GM21619 (cell line): ENCODE data around the gene STAT4.

Experiments
- ATAC-seq: cut with Tn5 transposase; IDR thresholded peaks from one replicate; pipeline ENCODE4 v1.9.1; 2021; ENCODE audit not compliant: unreplicated experiment

The STAT4 gene

DNA sequence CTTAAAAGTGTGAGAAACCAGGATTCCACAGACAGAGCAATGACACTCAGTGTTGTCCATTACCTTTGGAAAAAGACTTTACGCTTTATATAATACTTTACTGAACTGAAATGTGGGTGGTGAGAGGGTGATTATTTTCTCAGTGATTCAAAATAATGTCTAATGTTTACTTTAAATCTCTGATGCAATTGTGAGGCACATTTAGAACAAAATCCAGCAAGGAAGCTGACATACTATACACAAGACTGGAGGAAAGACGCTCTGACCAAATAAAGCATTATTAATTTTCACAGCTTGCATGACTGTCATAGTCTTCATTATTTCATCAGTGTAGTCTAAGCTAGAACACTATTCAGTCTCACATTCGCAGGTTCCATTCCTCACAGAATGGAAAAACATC lies 102.7 kb downstream of the STAT4 start:
- no peak for ATAC-seq

GRCh38 chr2:191045141-191045540 lies 105.7 kb downstream of the STAT4 start:
- no peak for ATAC-seq

DNA sequence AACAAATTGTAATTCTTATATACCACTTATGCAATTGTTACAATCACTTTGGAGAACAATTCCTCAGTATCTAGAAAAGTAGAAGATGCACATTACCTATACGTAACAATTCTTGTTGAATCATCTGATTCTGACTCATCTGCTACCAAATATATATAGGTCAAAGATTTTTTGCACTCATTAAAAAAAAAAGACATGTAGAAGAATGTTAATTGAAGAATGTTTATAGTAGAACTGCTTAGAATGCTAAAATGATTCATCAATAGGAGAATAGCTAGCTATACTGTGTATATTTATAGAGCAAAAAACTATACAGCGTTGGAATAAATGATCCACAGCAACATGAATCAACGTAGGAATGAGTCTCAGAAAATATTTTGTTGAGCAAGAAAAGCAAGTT lies 107.4 kb downstream of the STAT4 start:
- ATAC-seq = no peak

- no peak for ATAC-seq
Measured at GRCh38 chr2:191041418-191042161, 109.2 kb downstream of the STAT4 start.

- no peak for ATAC-seq
Measured at GRCh38 chr2:191039616-191040015, 111.2 kb downstream of the STAT4 start.

DNA sequence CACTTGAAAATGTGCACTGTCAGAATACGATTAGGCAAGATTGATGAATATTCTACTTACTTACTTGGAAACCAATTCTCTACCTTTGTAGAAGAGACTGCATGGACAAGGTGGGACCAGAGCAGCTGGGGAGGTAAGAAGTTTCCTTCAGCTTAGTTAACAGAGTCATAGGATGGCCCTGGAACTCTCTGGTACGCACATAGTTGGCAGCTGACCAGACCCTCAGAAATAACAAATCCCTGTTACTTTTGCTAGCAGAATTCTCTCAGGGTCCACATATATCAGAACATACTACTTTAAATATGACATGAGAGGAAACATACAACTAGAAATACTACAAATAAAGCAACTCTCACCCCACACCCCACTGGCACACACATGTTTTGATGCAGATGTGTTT lies 112.1 kb downstream of the STAT4 start:
- ATAC-seq = no peak

DNA sequence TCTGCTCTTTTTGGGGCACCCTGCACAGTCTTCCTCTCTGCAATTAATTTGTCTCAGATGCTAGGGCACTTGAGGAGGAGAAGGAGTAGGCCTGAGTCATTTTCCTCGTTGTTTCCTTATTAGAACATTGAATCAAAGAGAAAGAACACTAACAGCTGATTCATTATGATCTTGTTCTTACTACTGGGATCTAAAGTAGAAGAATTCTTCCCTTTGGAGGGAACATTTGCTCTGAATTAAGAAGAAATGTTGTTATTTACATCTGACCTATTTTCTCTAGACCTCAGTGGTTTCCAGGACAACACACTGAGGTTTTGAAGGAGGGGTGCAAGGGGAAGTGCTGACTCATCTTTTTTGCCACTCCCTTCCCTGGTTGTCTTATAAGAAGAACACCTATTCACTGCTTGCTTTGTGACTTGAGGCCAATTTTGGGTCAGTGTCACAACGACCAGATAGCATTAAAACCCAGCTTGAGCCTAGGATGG lies 112.5 kb downstream of the STAT4 start:
- ATAC-seq = no peak

GRCh38 chr2:191037351-191037750 lies 113.4 kb downstream of the STAT4 start:
- ATAC-seq = no peak

DNA sequence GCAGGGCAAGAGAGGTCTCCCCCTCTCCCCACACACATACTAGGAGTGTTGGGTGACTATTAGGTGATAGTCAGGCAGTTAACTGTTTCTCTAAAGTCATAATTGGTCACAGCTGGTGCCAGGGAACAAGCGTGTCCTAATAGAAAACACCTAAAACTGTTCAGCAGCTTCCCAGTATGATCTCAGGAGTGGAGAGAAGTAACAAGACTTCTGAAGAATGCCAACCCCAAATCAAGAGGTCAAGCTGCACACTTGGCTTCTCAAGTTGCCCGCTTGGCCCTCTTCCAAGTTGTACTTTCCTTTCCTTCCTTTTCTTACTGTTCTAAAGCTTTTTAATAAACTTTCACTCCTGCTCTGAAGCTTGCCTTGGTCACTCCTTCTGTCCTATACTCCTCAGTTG lies 114.4 kb downstream of the STAT4 start:
- ATAC-seq = no peak

DNA sequence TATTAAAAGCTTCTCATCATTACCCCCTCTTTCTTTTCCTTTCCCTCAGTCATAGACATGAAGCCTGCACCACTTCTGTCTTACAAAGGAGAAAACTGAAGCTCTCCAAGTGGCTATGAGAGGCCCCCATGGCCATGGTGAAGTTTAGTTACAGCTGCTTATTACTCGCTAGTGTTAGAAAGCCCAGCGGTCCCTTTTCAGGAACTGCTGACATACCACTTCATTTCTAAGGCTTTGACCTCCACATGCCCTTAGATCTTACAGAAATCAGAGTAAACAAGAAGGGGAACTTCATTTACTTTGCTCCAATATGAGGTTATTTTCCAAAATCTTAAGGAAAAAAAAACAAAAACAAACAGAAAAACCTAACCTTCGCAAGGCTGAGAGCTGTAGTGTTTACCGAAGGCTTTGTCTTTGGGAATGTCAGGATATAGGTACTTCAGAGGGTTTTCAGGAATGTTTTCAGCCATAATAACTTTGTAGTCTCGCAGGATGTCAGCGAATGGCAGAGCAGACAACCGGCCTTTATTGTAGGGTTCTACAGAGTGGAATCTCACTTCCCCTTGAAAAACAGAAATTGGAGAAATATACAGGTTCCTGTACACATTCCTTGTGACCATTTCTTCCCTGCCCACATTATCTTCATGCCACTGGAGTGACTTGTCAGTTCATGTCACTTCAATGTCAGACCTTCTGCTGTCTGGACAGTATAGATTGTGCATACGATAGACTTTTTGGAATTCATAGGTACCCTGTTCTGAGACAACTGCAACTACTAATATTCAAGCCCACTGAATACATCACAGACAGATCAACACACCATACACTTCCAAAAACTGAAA lies 118.0 kb downstream of the STAT4 start:
- ATAC-seq = no peak

DNA sequence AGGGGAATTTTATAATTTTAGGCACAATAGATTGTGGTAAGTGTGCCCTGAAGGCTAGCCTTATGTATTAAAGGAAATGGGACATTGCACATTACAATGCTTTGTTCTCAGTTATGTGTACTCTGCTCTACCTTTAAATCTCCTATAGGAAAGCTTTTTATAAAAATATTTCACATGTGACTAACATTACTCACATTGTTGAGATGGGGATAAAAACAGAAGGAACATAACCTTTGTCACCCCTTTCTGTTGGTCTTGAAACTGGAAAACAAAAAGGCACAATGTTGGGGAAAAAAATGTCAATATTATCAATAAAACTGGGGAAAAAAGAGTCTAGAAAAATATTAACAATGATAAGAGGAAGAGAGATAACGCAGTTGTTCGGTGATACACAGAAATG lies 119.5 kb downstream of the STAT4 start:
- no peak for ATAC-seq

- ATAC-seq = peak; percentile 97
Measured at GRCh38 chr2:191030521-191031154, 120.2 kb downstream of the STAT4 start.

DNA sequence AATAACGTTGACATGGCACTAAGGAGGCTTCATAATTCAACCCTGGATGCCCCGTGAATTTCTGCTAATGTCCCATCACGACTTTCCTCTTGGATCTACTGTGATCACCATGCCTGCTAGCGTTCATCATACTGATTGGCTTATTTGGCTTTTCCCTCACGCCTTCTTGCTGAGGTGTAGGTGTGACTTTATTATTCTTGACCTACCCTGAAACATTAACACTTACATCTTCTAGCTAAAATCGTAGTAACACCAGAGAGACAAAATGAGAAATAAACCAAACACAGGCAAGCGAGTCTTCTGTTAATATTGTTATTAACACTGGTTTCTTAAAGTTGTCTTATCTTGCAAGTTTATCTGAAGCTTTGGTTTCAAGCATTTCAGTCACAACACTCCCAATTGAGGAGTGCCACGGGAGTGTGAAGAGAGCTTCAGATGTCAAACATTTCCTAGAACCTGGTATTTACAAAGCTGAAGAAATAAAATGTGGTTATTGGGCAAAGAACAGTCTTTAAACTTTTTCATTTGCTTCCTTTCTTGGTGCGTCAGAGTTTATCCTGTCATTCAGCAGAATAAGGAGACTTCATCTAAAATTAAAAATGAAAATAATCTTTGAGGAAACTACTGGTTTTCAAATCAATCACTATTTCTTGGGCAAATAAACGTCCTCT lies 121.4 kb downstream of the STAT4 start:
- no peak for ATAC-seq

GRCh38 chr2:191026377-191026776 lies 124.4 kb downstream of the STAT4 start:
- no peak for ATAC-seq

DNA sequence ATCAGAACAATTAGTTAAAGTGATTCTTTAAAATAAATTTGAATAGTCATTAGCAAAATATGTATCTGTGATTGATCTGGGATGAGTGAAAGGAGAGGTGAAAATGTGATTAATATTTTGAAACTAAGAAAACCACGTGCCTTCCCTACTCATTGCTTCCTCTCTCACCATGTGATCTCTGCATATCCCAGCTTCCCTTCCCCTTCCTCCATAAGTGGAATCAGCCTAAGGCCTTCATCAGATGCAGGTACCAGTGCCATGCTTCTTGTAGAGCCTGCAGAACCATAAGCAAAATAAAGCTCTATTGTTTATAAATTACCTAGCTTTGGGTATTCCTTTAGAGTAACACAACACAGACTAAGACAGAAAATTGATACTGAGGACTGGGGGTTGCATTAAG lies 125.7 kb downstream of the STAT4 start:
- ATAC-seq = no peak

DNA sequence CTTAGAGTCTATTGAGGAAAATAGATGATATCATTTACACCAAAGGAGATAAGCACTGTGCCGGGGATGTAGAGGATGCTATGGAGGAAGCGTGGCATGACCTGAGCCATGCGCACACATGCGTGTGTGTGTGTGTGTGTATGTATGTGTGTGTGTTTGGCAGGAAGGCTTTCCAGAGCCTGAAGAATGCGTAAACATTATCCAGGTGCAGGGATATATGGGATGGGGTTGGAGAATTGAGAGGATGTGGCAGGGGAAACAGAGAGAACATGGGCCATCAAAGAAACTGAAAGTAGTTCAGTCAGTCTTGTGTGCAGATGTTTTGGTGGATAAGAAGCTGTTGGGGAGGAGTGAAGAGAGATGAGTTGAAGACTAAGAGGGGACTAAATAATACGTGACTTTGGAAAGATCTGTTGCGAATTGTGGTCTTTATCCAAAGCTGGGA lies 127.5 kb downstream of the STAT4 start:
- no peak for ATAC-seq

DNA sequence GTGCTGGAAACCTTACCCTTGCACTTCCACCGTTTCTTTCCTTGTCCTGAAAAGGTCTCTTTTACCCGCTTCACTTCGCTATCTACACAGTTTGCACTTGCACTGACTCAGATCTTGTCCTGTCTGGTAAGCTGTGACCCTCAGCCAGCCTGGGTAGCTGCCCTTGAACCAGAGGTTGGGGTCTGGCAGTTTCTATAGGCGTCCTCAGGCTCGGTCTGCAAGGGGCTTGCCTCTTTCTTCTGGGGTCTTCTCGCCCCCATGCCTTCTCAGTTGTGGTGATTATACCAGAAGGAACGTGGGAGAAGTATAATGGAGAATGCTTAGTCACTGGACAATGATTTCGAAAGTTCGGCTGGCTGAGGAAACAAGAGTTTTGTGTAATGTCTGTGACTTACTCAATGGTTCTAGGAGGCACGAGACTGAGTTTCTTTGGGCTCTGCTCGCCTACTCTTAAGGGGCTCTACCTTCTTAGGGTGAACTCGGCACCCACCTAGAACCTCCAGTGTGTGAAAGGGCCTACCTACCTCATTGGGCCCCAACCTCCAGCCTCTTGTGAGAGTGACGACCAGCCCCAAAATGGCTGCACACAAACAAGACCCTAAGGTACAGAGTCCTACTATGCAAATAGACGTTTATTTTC lies 129.9 kb downstream of the STAT4 start:
- ATAC-seq = peak; percentile 13

DNA sequence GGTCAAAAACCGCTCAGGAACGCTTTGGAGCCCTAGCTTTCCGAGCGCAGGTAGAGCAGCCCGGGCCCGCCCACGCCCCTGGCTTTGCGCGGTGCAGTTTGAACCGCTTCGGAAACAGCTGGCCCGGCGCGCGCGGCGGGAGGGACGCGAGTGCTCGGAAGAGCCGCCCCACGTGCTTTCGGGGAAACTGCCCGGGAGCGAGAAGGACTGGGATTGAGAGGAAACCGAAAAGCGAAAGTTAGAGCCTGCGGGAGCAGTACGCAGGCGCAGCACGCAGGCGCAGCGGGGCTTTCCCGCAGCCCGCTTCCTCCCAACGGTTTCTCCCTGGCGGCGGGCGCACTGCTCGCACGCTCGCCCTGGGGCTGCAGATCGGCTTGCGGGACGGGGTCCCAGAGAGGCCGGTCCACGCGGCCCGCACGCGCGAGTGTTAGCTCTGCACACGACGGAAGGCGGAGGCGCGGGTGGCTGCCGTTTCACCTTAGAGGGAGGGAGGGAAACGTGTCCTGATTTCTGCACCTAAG lies 130.5 kb downstream of the STAT4 start:
- ATAC-seq = peak; percentile 60

DNA sequence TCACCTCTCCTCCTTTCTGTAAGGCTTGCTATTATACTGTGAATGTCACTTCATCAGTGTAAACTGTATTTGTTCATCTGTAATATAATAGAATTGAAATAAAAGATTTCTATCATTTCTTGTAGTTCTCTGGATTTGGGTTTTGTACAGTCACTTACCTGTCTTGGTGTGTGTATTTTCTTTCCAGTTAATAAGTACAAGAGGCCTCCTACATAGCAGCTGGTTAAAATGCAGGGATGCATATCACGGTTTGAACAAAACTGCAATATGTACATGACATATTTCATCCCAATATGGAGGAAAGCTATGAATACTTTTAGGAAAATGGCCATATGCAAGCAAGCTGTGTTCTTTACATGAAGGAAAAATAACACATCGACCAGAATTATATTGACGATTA lies 131.4 kb downstream of the STAT4 start:
- no peak for ATAC-seq

DNA sequence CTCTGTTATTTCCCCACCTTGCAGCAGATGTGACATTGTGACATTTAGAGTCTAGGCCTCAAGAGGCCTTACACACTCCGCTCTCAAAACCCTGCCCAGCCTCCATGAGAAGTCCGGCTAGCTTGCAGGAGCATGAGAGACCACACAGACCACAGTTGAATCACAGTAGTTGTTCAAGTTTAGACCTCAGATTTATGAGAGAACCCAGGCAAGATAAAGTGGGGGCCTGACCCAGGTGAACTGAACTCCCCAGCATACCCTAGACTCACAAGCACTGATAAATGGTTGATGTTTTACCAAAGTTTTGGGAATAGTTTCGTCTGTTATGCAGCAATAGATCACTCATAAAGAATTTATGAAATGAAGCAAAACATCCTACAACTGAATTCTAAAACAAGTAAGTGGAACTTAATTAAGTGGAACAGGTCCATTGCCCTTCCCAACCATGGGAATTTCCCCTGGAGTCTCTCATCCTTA lies 132.1 kb downstream of the STAT4 start:
- peak; percentile 17 for ATAC-seq
